ENCODE measurements around the gene UCHL5. TPM values are rescaled to one million over a fixed set of nuclear protein-coding genes. Genes with fewer than 3 reads are reported as not detected.

Gene UCHL5
- total RNA-seq, 1 experiment from 2014 or later = 42.1 TPM

DNA sequence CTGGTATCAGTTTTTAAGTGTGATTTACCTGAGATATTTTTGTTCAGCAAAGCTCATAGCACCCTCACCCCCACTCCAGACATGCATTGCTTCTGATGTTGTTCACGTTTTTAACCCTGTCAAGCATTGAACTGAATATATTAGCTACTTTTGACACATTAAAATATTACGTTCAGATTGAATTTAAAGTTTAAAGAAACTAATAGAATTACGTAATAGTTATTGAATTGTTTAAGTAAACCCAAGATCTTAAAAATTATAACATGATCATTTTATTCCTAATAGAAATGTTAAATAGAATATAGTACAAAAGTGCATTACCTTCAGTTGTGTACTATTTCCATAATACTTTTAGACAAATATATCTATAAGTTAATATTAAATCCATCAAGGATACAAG, 27.2 kb upstream of the UCHL5 start:
- Histone ChIP-seq H3K18ac (ENCODE audit: insufficient read length, low read depth, low read length) (no peak overlapping the region), H3K79me2 (ENCODE audit: insufficient read depth, low read length) (no peaks in the 10 kb centered on the region), H2BK20ac (ENCODE audit: low read depth, low read length, poor library complexity, severe bottlenecking) (no peak overlapping the region), H3K23me2 (ENCODE audit: insufficient read length, low read depth, low read length, poor library complexity, severe bottlenecking) (no peaks in the 10 kb centered on the region), H3K9me3 (ENCODE audit: control insufficient read depth, low read depth, low read length) (no peaks in the 10 kb centered on the region), H3K27me3 (ENCODE audit: insufficient read depth, low read length) (no peaks in the 10 kb centered on the region), H3K14ac (ENCODE audit: insufficient read depth, low read length) (no peak overlapping the region), H4K8ac (replicated peaks; ENCODE audit: insufficient read length, low read depth, low read length) (no peak overlapping the region), H3K56ac (ENCODE audit: insufficient read length, low read depth, low read length) (no peak overlapping the region), H2AK5ac (ENCODE audit: insufficient read length, low read length) (no peak overlapping the region), H3K4me1 (ENCODE audit: insufficient read depth, low read length) (no peaks in the 10 kb centered on the region), H2BK15ac (ENCODE audit: low read depth, low read length) (no peak overlapping the region), H3K4me2 (ENCODE audit: insufficient read depth, insufficient read length, low read length) (no peak overlapping the region), H4K5ac (ENCODE audit: insufficient read length, low read depth, low read length) (no peak overlapping the region), H2BK5ac (ENCODE audit: insufficient read length, low read length) (no peak overlapping the region), H2BK120ac (ENCODE audit: low read depth, low read length, poor library complexity, severe bottlenecking) (no peak overlapping the region), H3K27ac (ENCODE audit: insufficient read length, low read depth, low read length) (no peak overlapping the region), H4K20me1 (ENCODE audit: control insufficient read depth, insufficient read depth, insufficient read length) (no peaks in the 10 kb centered on the region), H3T11ph (ENCODE audit: low read length) (no peak overlapping the region), H3K79me1 (ENCODE audit: insufficient read depth, low read depth, low read length, poor library complexity, severe bottlenecking) (no peaks in the 10 kb centered on the region), H3K23ac (ENCODE audit: insufficient read length, low read depth, low read length) (no peak overlapping the region), H4K91ac (ENCODE audit: insufficient read length, low read depth, low read length) (no peak overlapping the region), H2AFZ (ENCODE audit: low read length) (no peak overlapping the region), H3K9ac (ENCODE audit: extremely low read depth, insufficient read length, low read length) (no peak overlapping the region), H2BK12ac (ENCODE audit: insufficient read length, low read depth, low read length) (no peak overlapping the region), H3K4ac (ENCODE audit: low read depth, low read length) (no peak overlapping the region)
- no peak for DNase-seq
- no CpG with 5 or more reads among the region's 3 CpGs for WGBS (ENCODE audit: extremely low coverage, insufficient read length, low lambda C conversion rate)
- Mint-ChIP-seq H3K36me3 (ENCODE audit: insufficient read depth in 1 of 3, low read depth in 3 of 3) (peaks cover 4 to 39% (median 32%) of the 10 kb centered on the region in 3 experiments; a peak in 6 of 7 replicates), H3K4me1 (peaks cover 4% of the 10 kb centered on the region in 2 experiments; a peak in 3 of 4 replicates), H3K27ac (no peak overlapping the region), H3K9me3 (no peaks in the 10 kb centered on the region), H3K27me3 (ENCODE audit: low read depth) (no peaks in the 10 kb centered on the region), H3K4me3 (no peak overlapping the region)
- TF ChIP-seq, protein P1, sequence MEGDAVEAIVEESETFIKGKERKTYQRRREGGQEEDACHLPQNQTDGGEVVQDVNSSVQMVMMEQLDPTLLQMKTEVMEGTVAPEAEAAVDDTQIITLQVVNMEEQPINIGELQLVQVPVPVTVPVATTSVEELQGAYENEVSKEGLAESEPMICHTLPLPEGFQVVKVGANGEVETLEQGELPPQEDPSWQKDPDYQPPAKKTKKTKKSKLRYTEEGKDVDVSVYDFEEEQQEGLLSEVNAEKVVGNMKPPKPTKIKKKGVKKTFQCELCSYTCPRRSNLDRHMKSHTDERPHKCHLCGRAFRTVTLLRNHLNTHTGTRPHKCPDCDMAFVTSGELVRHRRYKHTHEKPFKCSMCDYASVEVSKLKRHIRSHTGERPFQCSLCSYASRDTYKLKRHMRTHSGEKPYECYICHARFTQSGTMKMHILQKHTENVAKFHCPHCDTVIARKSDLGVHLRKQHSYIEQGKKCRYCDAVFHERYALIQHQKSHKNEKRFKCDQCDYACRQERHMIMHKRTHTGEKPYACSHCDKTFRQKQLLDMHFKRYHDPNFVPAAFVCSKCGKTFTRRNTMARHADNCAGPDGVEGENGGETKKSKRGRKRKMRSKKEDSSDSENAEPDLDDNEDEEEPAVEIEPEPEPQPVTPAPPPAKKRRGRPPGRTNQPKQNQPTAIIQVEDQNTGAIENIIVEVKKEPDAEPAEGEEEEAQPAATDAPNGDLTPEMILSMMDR (conservative IDR thresholded peaks at IDR 0.05) = no peak

Measured in H9 (cell line).